Fibroblast of lung (primary cell): ENCODE data around the gene WDR37. TPM values are rescaled to one million over a fixed set of nuclear protein-coding genes. Genes with fewer than 3 reads are reported as not detected.

Source experiments
- DNase-seq, 2 donors: peaks; one replicate each; pipeline versions ENCODE4 v3.0.0 to v3.0.0-alpha.2; 2010; ENCODE audit warnings: low read depth in 2 of 2
- H2AFZ ChIP-seq: 2 replicates; pipeline ENCODE4 v1.5.1; 2012; ENCODE audit warnings: low read length, control low read depth, inconsistent platforms
- H3K27ac ChIP-seq: 2 replicates; pipeline ENCODE4 v1.5.1; 2011; ENCODE audit warnings: low read length, control low read depth; ENCODE audit not compliant: insufficient read depth
- H3K27me3 ChIP-seq: 2 replicates; pipeline ENCODE4 v1.5.1; 2011; ENCODE audit warnings: mild to moderate bottlenecking, low read length; ENCODE audit not compliant: control insufficient read depth, insufficient read depth
- H3K36me3 ChIP-seq: 2 replicates; pipeline ENCODE4 v1.5.1; 2011; ENCODE audit warnings: low read length; ENCODE audit not compliant: control insufficient read depth, insufficient read depth
- H3K4me1 ChIP-seq: 2 replicates; pipeline ENCODE4 v1.5.1; 2011; ENCODE audit warnings: low read length; ENCODE audit not compliant: control insufficient read depth, insufficient read depth; ENCODE audit errors: extremely low read depth
- H3K4me2 ChIP-seq: 2 replicates; pipeline ENCODE4 v1.5.1; 2011; ENCODE audit warnings: low read length, control low read depth; ENCODE audit not compliant: insufficient read depth; ENCODE audit errors: extremely low read depth
- H3K4me3 ChIP-seq, 4 experiments: fragments of 200-600 bp in 1 of 4; sonication (generic) in 1 of 4; replicated peaks in 1 of 4; 2 replicates each; pipeline ENCODE4 v1.5.1; 2011 to 2016; ENCODE audit warnings: low read length in 4 of 4, low read depth in 3 of 4, mild to moderate bottlenecking in 3 of 4, control low read depth in 2 of 4, inconsistent platforms in 1 of 4, mixed read lengths in 1 of 4; ENCODE audit not compliant: insufficient read depth in 1 of 4; ENCODE audit errors: control extremely low read depth in 1 of 4
- H3K79me2 ChIP-seq: 2 replicates; pipeline ENCODE4 v1.5.1; 2012; ENCODE audit warnings: mild to moderate bottlenecking, low read length, inconsistent platforms; ENCODE audit not compliant: control insufficient read depth, insufficient read depth
- H3K9ac ChIP-seq: 2 replicates; pipeline ENCODE4 v1.5.1; 2011; ENCODE audit warnings: mild to moderate bottlenecking, low read length, control low read depth; ENCODE audit not compliant: insufficient read depth
- H3K9me3 ChIP-seq: 2 replicates; pipeline ENCODE4 v1.5.1; 2012; ENCODE audit warnings: low read depth, low read length; ENCODE audit not compliant: control insufficient read depth, insufficient read depth
- H4K20me1 ChIP-seq: 2 replicates; pipeline ENCODE4 v1.5.1; 2011; ENCODE audit warnings: low read length; ENCODE audit not compliant: control insufficient read depth, insufficient read depth; ENCODE audit errors: extremely low read depth
- CTCF ChIP-seq, 2 donors: IDR thresholded peaks in 1 of 2; conservative IDR thresholded peaks in 1 of 2; 1 replicate in 1 of 2; 2 replicates in 1 of 2; pipeline ENCODE4 v1.5.1; 2011 to 2012; ENCODE audit warnings: low read length in 2 of 2, control low read depth in 1 of 2, inconsistent platforms in 1 of 2, low read depth in 1 of 2, mild to moderate bottlenecking in 1 of 2
- EZH2 ChIP-seq: IDR thresholded peaks from 2 replicates; pipeline ENCODE4 v1.5.1; 2012; ENCODE audit warnings: low read length, control low read depth, mild to moderate bottlenecking; ENCODE audit errors: missing control alignments
- polyA plus RNA-seq, 2 donors: library from polyadenylated mRNA; depleted of rRNA in 1 of 2; stranded (reverse) in 1 of 2; unstranded in 1 of 2; fragments of >200 nt; gene quantifications; 2 replicates each; pipeline ENCODE4 v1.2.1, GENCODE V29; 2011 to 2012; ENCODE audit warnings: missing spikeins in 1 of 2
- total RNA-seq: library from RNA; depleted of rRNA; stranded (reverse); fragments of >200 nt; gene quantifications from 2 replicates; pipeline ENCODE4 v1.2.1, GENCODE V29; 2014

Gene WDR37
- total and polyA plus RNA-seq, 2 donors (not counting 1 experiment from before 2014, with no cell fraction given) = 13.0 to 15.8 TPM

- Histone ChIP-seq H3K27ac (no peak overlapping the region), H3K9ac (no peak overlapping the region), H3K9me3 (no peaks in the 10 kb centered on the region), H3K4me2 (no peak overlapping the region), H2AFZ (no peak overlapping the region), H3K36me3 (no peaks in the 10 kb centered on the region), H3K4me1 (no peaks in the 10 kb centered on the region), H4K20me1 (no peaks in the 10 kb centered on the region), H3K79me2 (no peaks in the 10 kb centered on the region), H3K27me3 (no peaks in the 10 kb centered on the region), H3K4me3 (no peak overlapping the region)
- TF ChIP-seq CTCF (conservative IDR thresholded peaks at IDR 0.05 in 1 of 2, IDR thresholded peaks at IDR 0.05 in 1 of 2; ENCODE audit: low read depth in 1 of 2, low read length in 2 of 2) (no peak), EZH2 (no peak)
- no peak for DNase-seq
These were observed 99.8 kb downstream of the WDR37 start for GRCh38 chr10:1155791-1156615.

- TF ChIP-seq EZH2 (no peak), CTCF (conservative IDR thresholded peaks at IDR 0.05 in 1 of 2, IDR thresholded peaks at IDR 0.05 in 1 of 2; ENCODE audit: low read depth in 1 of 2, low read length in 2 of 2) (no peak)
- Histone ChIP-seq H3K4me1 (no peaks in the 10 kb centered on the region), H4K20me1 (no peaks in the 10 kb centered on the region), H2AFZ (no peak overlapping the region), H3K27ac (no peak overlapping the region), H3K4me3 (no peak overlapping the region), H3K4me2 (no peak overlapping the region), H3K36me3 (no peaks in the 10 kb centered on the region), H3K79me2 (no peaks in the 10 kb centered on the region), H3K27me3 (no peaks in the 10 kb centered on the region), H3K9ac (no peak overlapping the region), H3K9me3 (no peaks in the 10 kb centered on the region)
- DNase-seq = no peak
These were observed 100.4 kb downstream of the WDR37 start for GRCh38 chr10:1156616-1156886.

- no peaks in the 10 kb centered on the region for H3K9me3 ChIP-seq
- no peak overlapping the region for H3K27ac ChIP-seq
- DNase-seq = no peak
- H2AFZ ChIP-seq = no peak overlapping the region
- TF ChIP-seq EZH2 = no peak
- TF ChIP-seq CTCF (conservative IDR thresholded peaks at IDR 0.05 in 1 of 2, IDR thresholded peaks at IDR 0.05 in 1 of 2; ENCODE audit: low read depth in 1 of 2, low read length in 2 of 2) = no peak
- no peaks in the 10 kb centered on the region for H4K20me1 ChIP-seq
- no peak overlapping the region for H3K4me2 ChIP-seq
- no peak overlapping the region for H3K4me3 ChIP-seq
- no peaks in the 10 kb centered on the region for H3K4me1 ChIP-seq
- no peaks in the 10 kb centered on the region for H3K79me2 ChIP-seq
- H3K36me3 ChIP-seq = no peaks in the 10 kb centered on the region
- H3K9ac ChIP-seq = no peak overlapping the region
- no peaks in the 10 kb centered on the region for H3K27me3 ChIP-seq
These were observed 100.9 kb downstream of the WDR37 start for GRCh38 chr10:1156921-1157614.
